ENCODE measurements around the gene CIAPIN1.
"Not testable (repeated sequence)": the region's sequence is repeated elsewhere in the genome, so short reads cannot be mapped to it uniquely, and the experiment has no call there.

Gene CIAPIN1

GRCh38 chr16:57406881-57407280, 40.3 kb downstream of the CIAPIN1 start:
- no peak for DNase-seq (ENCODE audit: low spot score)

GRCh38 chr16:57405097-57405496, 42.1 kb downstream of the CIAPIN1 start:
- no peak for DNase-seq (ENCODE audit: low spot score)

- DNase-seq (ENCODE audit: low spot score), result no peak
These were observed 43.0 kb downstream of the CIAPIN1 start, which contains the start of gene CCL17 for GRCh38 chr16:57403965-57404817. TSS of gene CCL17 (plus strand) at chr16:57404767. CDS start at chr16:57413933, 9,166 bp downstream.

GRCh38 chr16:57401943-57402640, 45.1 kb downstream of the CIAPIN1 start:
- DNase-seq (ENCODE audit: low spot score), result no peak

- not testable (repeated sequence) for DNase-seq (ENCODE audit: low spot score)
These were observed 49.7 kb downstream of the CIAPIN1 start for GRCh38 chr16:57397493-57397892.

GRCh38 chr16:57396786-57397185, 50.4 kb downstream of the CIAPIN1 start:
- no peak for DNase-seq (ENCODE audit: low spot score)

- DNase-seq (ENCODE audit: low spot score), result no peak
These were observed 52.2 kb downstream of the CIAPIN1 start for GRCh38 chr16:57395026-57395425.

GRCh38 chr16:57394444-57394843, 52.7 kb downstream of the CIAPIN1 start:
- no peak for DNase-seq (ENCODE audit: low spot score)

- DNase-seq (ENCODE audit: low spot score), result no peak
These were observed 54.5 kb downstream of the CIAPIN1 start for GRCh38 chr16:57392694-57393093.

- no peak for DNase-seq (ENCODE audit: low spot score)
These were observed 55.5 kb downstream of the CIAPIN1 start for GRCh38 chr16:57391708-57392107.

GRCh38 chr16:57391300-57391699, 55.9 kb downstream of the CIAPIN1 start:
- no peak for DNase-seq (ENCODE audit: low spot score)

GRCh38 chr16:57390636-57391295, 56.4 kb downstream of the CIAPIN1 start:
- no peak for DNase-seq (ENCODE audit: low spot score)

- DNase-seq (ENCODE audit: low spot score), result no peak
These were observed 58.1 kb downstream of the CIAPIN1 start for GRCh38 chr16:57389087-57389468.

- no peak for DNase-seq (ENCODE audit: low spot score)
These were observed 58.7 kb downstream of the CIAPIN1 start for GRCh38 chr16:57388359-57389086.

GRCh38 chr16:57387598-57388354, 59.4 kb downstream of the CIAPIN1 start:
- DNase-seq (ENCODE audit: low spot score), result no peak

GRCh38 chr16:57386381-57386951, 60.7 kb downstream of the CIAPIN1 start:
- no peak for DNase-seq (ENCODE audit: low spot score)

- no peak for DNase-seq (ENCODE audit: low spot score)
These were observed 62.1 kb downstream of the CIAPIN1 start for GRCh38 chr16:57385083-57385482.

- peak; percentile 49 for DNase-seq (ENCODE audit: low spot score)
These were observed 62.7 kb downstream of the CIAPIN1 start for GRCh38 chr16:57384248-57385070.

GRCh38 chr16:57383276-57384247, 63.6 kb downstream of the CIAPIN1 start:
- no peak for DNase-seq (ENCODE audit: low spot score)

Data from germinal center (tissue), 1 donor.